Adrenal gland (tissue), 5 donors: ENCODE data around the gene LORICRIN.
"Not testable (repeated sequence)": the region's sequence is repeated elsewhere in the genome, so short reads cannot be mapped to it uniquely, and the experiment has no call there.

Source experiments
- POLR2A ChIP-seq, 2 donors: fragments of 450-650 bp; IDR thresholded peaks; one replicate each; pipeline ENCODE4 v1.6.1; 2017; ENCODE audit warnings: antibody characterized with exemption in 2 of 2, mild to moderate bottlenecking in 2 of 2, moderate library complexity in 1 of 2
- TF ChIP-seq, protein P1 (sequence below), 6 experiments: fragments of 450-650 bp in 4 of 6; fragments of 200-600 bp in 2 of 6; sonication (generic) in 1 of 6; IDR thresholded peaks; 1 replicate in 5 of 6; 2 replicates in 1 of 6; pipeline versions ENCODE4 v1.5.1 to v1.8.0; 2016 to 2021; ENCODE audit warnings: antibody characterized with exemption in 6 of 6, mild to moderate bottlenecking in 2 of 6, moderate library complexity in 1 of 6
- donor health status: DM: no; HTN: no; CAD: no.

DNA sequence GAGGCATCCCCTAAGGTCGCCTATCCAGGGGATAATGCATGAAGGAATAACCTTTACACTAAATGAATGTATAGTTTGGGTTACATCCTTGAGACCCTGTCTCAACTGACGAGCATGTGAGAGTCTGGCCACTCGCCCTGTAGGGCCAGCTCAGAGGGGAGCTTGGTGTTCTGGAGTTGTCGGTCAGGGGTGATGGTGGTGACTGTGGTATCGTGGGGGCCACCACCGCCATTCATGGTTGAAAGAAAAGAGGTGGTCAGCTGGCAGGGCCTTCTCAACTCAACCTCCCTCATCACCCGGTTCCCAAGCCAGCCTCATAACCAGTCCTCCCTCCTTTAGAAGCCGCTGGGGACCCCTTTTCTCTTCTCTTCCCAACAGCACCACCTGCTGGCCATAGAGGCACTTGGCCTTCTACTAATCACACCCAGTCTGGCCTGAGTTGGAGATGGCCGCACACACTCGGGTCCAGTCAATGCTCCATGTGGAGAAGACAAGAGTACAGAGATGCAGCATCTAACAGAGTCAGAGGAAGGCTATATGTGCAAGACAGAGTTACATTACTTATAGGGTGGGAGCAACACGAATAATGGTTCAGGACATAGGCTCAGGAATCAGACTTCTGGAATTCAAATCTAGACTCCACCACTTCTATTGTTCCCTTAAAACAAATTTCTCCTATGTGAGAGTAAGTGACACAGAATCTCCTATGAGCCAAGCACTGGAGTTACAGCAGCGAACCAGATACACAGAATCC is 30.2 kb upstream of the LORICRIN start:
- TF ChIP-seq, protein P1, sequence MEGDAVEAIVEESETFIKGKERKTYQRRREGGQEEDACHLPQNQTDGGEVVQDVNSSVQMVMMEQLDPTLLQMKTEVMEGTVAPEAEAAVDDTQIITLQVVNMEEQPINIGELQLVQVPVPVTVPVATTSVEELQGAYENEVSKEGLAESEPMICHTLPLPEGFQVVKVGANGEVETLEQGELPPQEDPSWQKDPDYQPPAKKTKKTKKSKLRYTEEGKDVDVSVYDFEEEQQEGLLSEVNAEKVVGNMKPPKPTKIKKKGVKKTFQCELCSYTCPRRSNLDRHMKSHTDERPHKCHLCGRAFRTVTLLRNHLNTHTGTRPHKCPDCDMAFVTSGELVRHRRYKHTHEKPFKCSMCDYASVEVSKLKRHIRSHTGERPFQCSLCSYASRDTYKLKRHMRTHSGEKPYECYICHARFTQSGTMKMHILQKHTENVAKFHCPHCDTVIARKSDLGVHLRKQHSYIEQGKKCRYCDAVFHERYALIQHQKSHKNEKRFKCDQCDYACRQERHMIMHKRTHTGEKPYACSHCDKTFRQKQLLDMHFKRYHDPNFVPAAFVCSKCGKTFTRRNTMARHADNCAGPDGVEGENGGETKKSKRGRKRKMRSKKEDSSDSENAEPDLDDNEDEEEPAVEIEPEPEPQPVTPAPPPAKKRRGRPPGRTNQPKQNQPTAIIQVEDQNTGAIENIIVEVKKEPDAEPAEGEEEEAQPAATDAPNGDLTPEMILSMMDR (IDR thresholded peaks at IDR 0.05): peak in 5 of 6 experiments; percentile 16 to 40 (median 21)
- not testable (repeated sequence) for TF ChIP-seq POLR2A (IDR thresholded peaks at IDR 0.05)
